Measurements from ENCODE around the gene ATP5PF.

The ATP5PF gene

GRCh38 chr21:25721987-25722386 lies 12.7 kb downstream of the ATP5PF start:
- POLR2A ChIA-PET: interaction anchor here (1.0 kb wide), 1 partner anchor 10 kb away, joined by 5 read pairs; no protein-coding TSS in a partner anchor
- Histone ChIP-seq H3K36me3 (ENCODE audit: control insufficient read depth in 2 of 2, insufficient read depth in 1 of 2, low read length in 2 of 2) (peaks cover 30 to 51% of the 10 kb centered on the region in 2 experiments), H3K27ac (ENCODE audit: extremely low read depth, low read depth, low read length) (no peak overlapping the region)

More at GRCh38 chr21:25721987-25722386, 12.7 kb downstream of the ATP5PF start:
- no peak overlapping the region for H3K4me3 ChIP-seq (ENCODE audit: low read depth, low read length)
- no peaks in the 10 kb centered on the region for H3K9me3 ChIP-seq (ENCODE audit: control insufficient read depth, insufficient read depth, low read depth, low read length)
- peaks cover 6% of the 10 kb centered on the region; the same call in 1 of the 2 replicates for H3K4me1 ChIP-seq (ENCODE audit: control insufficient read depth, insufficient read depth, low read length)
- CTCF ChIA-PET: interaction anchor here (1.1 to 2.9 kb wide), 2 partner anchors 15 to 113 kb away, joined by 4 to 19 read pairs; no protein-coding TSS in a partner anchor
- TF ChIP-seq ZNF518A (tag by site-specific recombination; conservative IDR thresholded peaks at IDR 0.05; ENCODE audit: low read depth): no peak
- no peak for TF ChIP-seq ZNF677 (tag by site-specific recombination; IDR thresholded peaks at IDR 0.05)
- no peak for TF ChIP-seq CTCF (tag by site-specific recombination; IDR thresholded peaks at IDR 0.05)
- TF ChIP-seq ZNF10 (tag by site-specific recombination; IDR thresholded peaks at IDR 0.05): no peak
- TF ChIP-seq ZBTB44 (tag by site-specific recombination; IDR thresholded peaks at IDR 0.05): no peak
- TF ChIP-seq ZNF157 (tag by site-specific recombination; IDR thresholded peaks at IDR 0.05): no peak
- TF ChIP-seq MYNN (tag by site-specific recombination; IDR thresholded peaks at IDR 0.05; ENCODE audit: borderline replicate concordance): no peak
- no peak for TF ChIP-seq ZNF37A (tag by site-specific recombination; IDR thresholded peaks at IDR 0.05)
- no peak for TF ChIP-seq ZIC2 (tag by site-specific recombination; IDR thresholded peaks at IDR 0.05)
- no peak for TF ChIP-seq ZNF24 (tag by site-specific recombination; IDR thresholded peaks at IDR 0.05)
- TF ChIP-seq ZNF514 (tag by site-specific recombination; IDR thresholded peaks at IDR 0.05): no peak
